Small intestine (tissue), 7 donors: ENCODE results near the gene CNMD. TPM values are rescaled to one million over a fixed set of nuclear protein-coding genes. Genes with fewer than 3 reads are reported as not detected.

Experiments
- DNase-seq, 2 donors: peaks; one replicate each; pipeline versions ENCODE4 v3.0.0 to v3.0.0-alpha.2; 2013
- FAIRE-seq: peaks from 2 replicates; lab custom pipeline; 2012; peaks lifted over from hg19 to GRCh38; lab: Jason Lieb, UNC
- H3K27ac ChIP-seq, 3 donors: one replicate each; pipeline ENCODE4 v1.5.1; 2013; ENCODE audit warnings: low read length in 2 of 3, mild to moderate bottlenecking in 2 of 3, control low read depth in 1 of 3, inconsistent platforms in 1 of 3, low read depth in 1 of 3, moderate library complexity in 1 of 3
- H3K27me3 ChIP-seq, 3 donors: one replicate each; pipeline ENCODE4 v1.6.1; 2013; ENCODE audit warnings: low read length in 3 of 3, inconsistent platforms in 1 of 3; ENCODE audit not compliant: control insufficient read depth in 3 of 3, insufficient read depth in 3 of 3
- H3K36me3 ChIP-seq, 3 donors: one replicate each; pipeline ENCODE4 v1.6.1; 2013; ENCODE audit warnings: low read length in 3 of 3, inconsistent platforms in 1 of 3, low read depth in 1 of 3, mild to moderate bottlenecking in 1 of 3, moderate library complexity in 1 of 3; ENCODE audit not compliant: control insufficient read depth in 3 of 3, insufficient read depth in 2 of 3
- H3K4me1 ChIP-seq, 3 donors: one replicate each; pipeline ENCODE4 v1.6.1; 2013; ENCODE audit warnings: low read length in 2 of 3, inconsistent platforms in 1 of 3, low read depth in 1 of 3, mild to moderate bottlenecking in 1 of 3, moderate library complexity in 1 of 3; ENCODE audit not compliant: control insufficient read depth in 3 of 3, insufficient read depth in 2 of 3
- H3K4me3 ChIP-seq, 3 donors: one replicate each; pipeline ENCODE4 v1.5.1; 2013; ENCODE audit warnings: low read length in 3 of 3, control low read depth in 1 of 3, inconsistent platforms in 1 of 3, low read depth in 1 of 3, mild to moderate bottlenecking in 1 of 3, moderate library complexity in 1 of 3
- H3K9me3 ChIP-seq, 2 donors: one replicate each; pipeline ENCODE4 v1.6.1; 2013; ENCODE audit warnings: low read depth in 1 of 2, low read length in 1 of 2; ENCODE audit not compliant: control insufficient read depth in 2 of 2, insufficient read depth in 1 of 2
- WGBS, 3 donors: extraction: QIAGEN DNeasy Blood & Tissue Kit; methylation state at CpG; one replicate each; pipeline ENCODE4 v1.1.7; 2013; 5-methylcytosine and 5-hydroxymethylcytosine counted together
- polyA plus RNA-seq, 4 donors: library from polyadenylated mRNA; stranded (reverse) in 3 of 4; unstranded in 1 of 4; fragments of 200-250 nt in 3 of 4; fragments of 120-200 nt in 1 of 4; gene quantifications; one replicate each; pipeline versions ENCODE4 v1.2.1 to v1.2.3, GENCODE V29; 2013
- donor health status: healthy with polysubstance abuse.
- donor health status: control.
- donor health status: control.
- donor health status: Bipolar disorder and iron deficiency.
- donor health status: healthy.

CNMD gene
- polyA plus RNA-seq, 4 donors: 0.04 to 0.18 TPM; not detected in 2

GRCh38 chr13:52738719-52739467, 727 bp downstream of the CNMD start:
- Histone ChIP-seq H3K27me3 (peaks cover 3 to 37% (median 27%) of the 10 kb centered on the region in 3 donors), H3K9me3 (no peaks in the 10 kb centered on the region), H3K4me3 (no peak overlapping the region), H3K36me3 (no peaks in the 10 kb centered on the region), H3K4me1 (no peaks in the 10 kb centered on the region), H3K27ac (no peak overlapping the region)
- FAIRE-seq (no peak), DNase-seq (peak in 1 of 2 donors; percentile 17)
- WGBS, 3 donors: 7 to 16% (median 11%) methylated on average over 62 to 75 of the region's 75 CpGs

GRCh38 chr13:52737965-52738364, 1.7 kb downstream of the CNMD start:
- no peak overlapping the region for H3K4me3 ChIP-seq
- DNase-seq: no peak
- H3K27ac ChIP-seq: no peak overlapping the region
- H3K4me1 ChIP-seq: no peaks in the 10 kb centered on the region
- peaks cover 3 to 37% (median 25%) of the 10 kb centered on the region in 3 donors for H3K27me3 ChIP-seq
- H3K9me3 ChIP-seq: no peaks in the 10 kb centered on the region
- no peaks in the 10 kb centered on the region for H3K36me3 ChIP-seq
- FAIRE-seq: no peak
- WGBS, 3 donors: 65 to 75% (median 66%) methylated on average over 4 of the region's 4 CpGs

- Histone ChIP-seq H3K4me1 (no peaks in the 10 kb centered on the region), H3K9me3 (no peaks in the 10 kb centered on the region), H3K27me3 (peaks cover 3 to 37% (median 25%) of the 10 kb centered on the region in 3 donors), H3K36me3 (no peaks in the 10 kb centered on the region), H3K4me3 (no peak overlapping the region), H3K27ac (no peak overlapping the region)
- no peak for FAIRE-seq
- no peak for DNase-seq
Measured at GRCh38 chr13:52737451-52737850, 2.2 kb downstream of the CNMD start.

- Histone ChIP-seq H3K36me3 (no peaks in the 10 kb centered on the region), H3K9me3 (no peaks in the 10 kb centered on the region), H3K4me3 (no peak overlapping the region), H3K27ac (no peak overlapping the region), H3K4me1 (no peaks in the 10 kb centered on the region), H3K27me3 (peaks cover 3 to 37% (median 25%) of the 10 kb centered on the region in 3 donors)
- 78 to 81% (median 78%) methylated on average over 2 of the region's 2 CpGs for WGBS, 3 donors
- DNase-seq (no peak), FAIRE-seq (no peak)
Measured at GRCh38 chr13:52736891-52737290, 2.7 kb downstream of the CNMD start.

GRCh38 chr13:52734075-52734623, 5.5 kb downstream of the CNMD start:
- Histone ChIP-seq H3K9me3 (no peaks in the 10 kb centered on the region), H3K4me1 (no peaks in the 10 kb centered on the region), H3K27ac (no peak overlapping the region), H3K36me3 (no peaks in the 10 kb centered on the region), H3K27me3 (peaks cover 0 to 17% (median 7%) of the 10 kb centered on the region in 3 donors), H3K4me3 (no peak overlapping the region)
- 68 to 81% (median 75%) methylated on average over 4 of the region's 4 CpGs for WGBS, 3 donors
- DNase-seq (no peak), FAIRE-seq (no peak)

- no peak for FAIRE-seq
- H3K36me3 ChIP-seq: no peaks in the 10 kb centered on the region
- no peaks in the 10 kb centered on the region for H3K27me3 ChIP-seq
- H3K27ac ChIP-seq: no peak overlapping the region
- H3K9me3 ChIP-seq: peaks cover 0 to 4% of the 10 kb centered on the region in 2 donors
- no peaks in the 10 kb centered on the region for H3K4me1 ChIP-seq
- no peak overlapping the region for H3K4me3 ChIP-seq
- no peak for DNase-seq
- WGBS, 3 donors: 15 to 55% (median 38%) methylated on average over 2 of the region's 2 CpGs
Measured at GRCh38 chr13:52726258-52726657, 13.4 kb downstream of the CNMD start.

- WGBS, 3 donors: 84 to 96% (median 93%) methylated on average over 1 of the region's 1 CpG
- DNase-seq: no peak
- Histone ChIP-seq H3K9me3 (peaks cover 0 to 4% of the 10 kb centered on the region in 2 donors), H3K4me3 (no peak overlapping the region), H3K27me3 (peaks cover 0 to 3% (median 0%) of the 10 kb centered on the region in 3 donors), H3K4me1 (no peaks in the 10 kb centered on the region), H3K36me3 (no peaks in the 10 kb centered on the region), H3K27ac (no peak overlapping the region)
- FAIRE-seq: no peak
Measured at GRCh38 chr13:52725302-52725701, 14.3 kb downstream of the CNMD start.

- peaks cover 0 to 3% (median 0%) of the 10 kb centered on the region in 3 donors for H3K27me3 ChIP-seq
- H3K36me3 ChIP-seq: no peaks in the 10 kb centered on the region
- FAIRE-seq (no peak), DNase-seq (no peak)
- no peaks in the 10 kb centered on the region for H3K4me1 ChIP-seq
- H3K9me3 ChIP-seq: peaks cover 0 to 4% of the 10 kb centered on the region in 2 donors
- no peak overlapping the region for H3K27ac ChIP-seq
- H3K4me3 ChIP-seq: no peak overlapping the region
- 78 to 82% (median 81%) methylated on average over 4 of the region's 4 CpGs for WGBS, 3 donors
Measured at GRCh38 chr13:52723181-52723580, 16.4 kb downstream of the CNMD start.
